Upper lobe of left lung (tissue), 4 donors: ENCODE results near the gene FOXL1.

Experiments
- CTCF ChIP-seq, 6 experiments: fragments of 450-650 bp in 4 of 6; fragments of 200-600 bp in 2 of 6; sonication (generic) in 2 of 6; IDR thresholded peaks; one replicate each; pipeline ENCODE4 v1.5.1; 2016 to 2019; ENCODE audit warnings: antibody characterized with exemption in 6 of 6
- EP300 ChIP-seq, 4 donors: sonication (generic); formaldehyde crosslinking; IDR thresholded peaks; one replicate each; pipeline ENCODE4 v1.5.1; 2017; ENCODE audit warnings: antibody characterized with exemption in 4 of 4, control low read depth in 2 of 4
- POLR2A ChIP-seq, 4 donors: fragments of 450-650 bp; IDR thresholded peaks; one replicate each; pipeline ENCODE4 v1.5.1; 2016 to 2017; ENCODE audit warnings: antibody characterized with exemption in 4 of 4, mild to moderate bottlenecking in 2 of 4
- POLR2AphosphoS5 ChIP-seq, 2 donors: sonication (generic); formaldehyde crosslinking; IDR thresholded peaks; one replicate each; pipeline ENCODE4 v1.5.1; 2017; ENCODE audit warnings: antibody characterized with exemption in 2 of 2

- TF ChIP-seq CTCF (IDR thresholded peaks at IDR 0.05), result no peak
- no peak for TF ChIP-seq POLR2A (IDR thresholded peaks at IDR 0.05)
- TF ChIP-seq POLR2AphosphoS5 (IDR thresholded peaks at IDR 0.05), result no peak
- no peak for TF ChIP-seq EP300 (IDR thresholded peaks at IDR 0.05)
Observed at GRCh38 chr16:86565644-86566511, 12.5 kb upstream of the FOXL1 start.
